ENCODE results near the gene BTBD16. TPM values are rescaled to one million over a fixed set of nuclear protein-coding genes. Genes with fewer than 3 reads are reported as not detected.
A peak's percentile ranks its signal among the peaks of the same experiment; 100 is the strongest.

The BTBD16 gene
- total and polyA plus RNA-seq, 2 donors from 2014 or later, result 0.34 to 1.2 TPM

DNA sequence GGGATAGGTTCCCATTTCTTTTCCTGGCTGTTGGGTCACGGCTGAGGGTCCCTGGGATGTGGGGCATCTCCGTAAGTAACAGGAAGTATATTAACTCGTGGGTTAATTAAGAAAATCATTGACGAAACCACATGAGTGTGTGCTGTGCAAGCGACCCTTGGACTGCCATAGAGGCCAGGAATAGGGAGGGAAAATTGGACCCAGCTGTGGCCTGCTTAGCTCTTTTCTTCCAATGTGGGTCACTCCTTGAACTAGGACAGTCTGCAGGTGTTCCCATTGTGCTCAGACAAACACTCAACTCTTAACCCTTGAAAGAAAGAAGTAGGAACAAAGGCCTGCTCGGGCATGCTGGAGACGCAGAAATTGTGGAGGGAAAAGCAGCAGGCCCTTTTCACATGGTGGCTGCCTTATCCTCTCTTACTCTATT, 77.9 kb downstream of the BTBD16 start:
- no peak overlapping the region for H3K9ac ChIP-seq (ENCODE audit: low read length in 3 of 3)
- TF ChIP-seq, protein P1, sequence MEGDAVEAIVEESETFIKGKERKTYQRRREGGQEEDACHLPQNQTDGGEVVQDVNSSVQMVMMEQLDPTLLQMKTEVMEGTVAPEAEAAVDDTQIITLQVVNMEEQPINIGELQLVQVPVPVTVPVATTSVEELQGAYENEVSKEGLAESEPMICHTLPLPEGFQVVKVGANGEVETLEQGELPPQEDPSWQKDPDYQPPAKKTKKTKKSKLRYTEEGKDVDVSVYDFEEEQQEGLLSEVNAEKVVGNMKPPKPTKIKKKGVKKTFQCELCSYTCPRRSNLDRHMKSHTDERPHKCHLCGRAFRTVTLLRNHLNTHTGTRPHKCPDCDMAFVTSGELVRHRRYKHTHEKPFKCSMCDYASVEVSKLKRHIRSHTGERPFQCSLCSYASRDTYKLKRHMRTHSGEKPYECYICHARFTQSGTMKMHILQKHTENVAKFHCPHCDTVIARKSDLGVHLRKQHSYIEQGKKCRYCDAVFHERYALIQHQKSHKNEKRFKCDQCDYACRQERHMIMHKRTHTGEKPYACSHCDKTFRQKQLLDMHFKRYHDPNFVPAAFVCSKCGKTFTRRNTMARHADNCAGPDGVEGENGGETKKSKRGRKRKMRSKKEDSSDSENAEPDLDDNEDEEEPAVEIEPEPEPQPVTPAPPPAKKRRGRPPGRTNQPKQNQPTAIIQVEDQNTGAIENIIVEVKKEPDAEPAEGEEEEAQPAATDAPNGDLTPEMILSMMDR (IDR thresholded peaks at IDR 0.05; ENCODE audit: borderline replicate concordance, extremely low read depth, insufficient read depth), result no peak
- peak overlapping the region; percentile 53 to 74 for H3K27ac ChIP-seq (ENCODE audit: low read depth in 2 of 2, low read length in 2 of 2)
- FAIRE-seq (no peak), DNase-seq (peak; percentile 74 to 93 (median 90))
- peaks cover 6 to 33% (median 23%) of the 10 kb centered on the region in 3 donors for H3K4me1 ChIP-seq (ENCODE audit: control insufficient read depth in 2 of 3, insufficient read depth in 2 of 3, low read depth in 1 of 3, low read length in 3 of 3)
- H3K27me3 ChIP-seq (ENCODE audit: control insufficient read depth, insufficient read depth, low read length), result no peaks in the 10 kb centered on the region
- intact Hi-C loops (cut with DNase I), result no loop called here
- no peaks in the 10 kb centered on the region for H3K36me3 ChIP-seq (ENCODE audit: control insufficient read depth in 2 of 3, insufficient read depth in 3 of 3, low read length in 3 of 3)
- H3K4me3 ChIP-seq (ENCODE audit: low read length in 3 of 3), result peak overlapping the region in 1 of 3 donors; percentile 6
- H3K9me3 ChIP-seq (ENCODE audit: control insufficient read depth in 2 of 3, insufficient read depth in 1 of 3, low read length in 3 of 3), result no peaks in the 10 kb centered on the region

DNA sequence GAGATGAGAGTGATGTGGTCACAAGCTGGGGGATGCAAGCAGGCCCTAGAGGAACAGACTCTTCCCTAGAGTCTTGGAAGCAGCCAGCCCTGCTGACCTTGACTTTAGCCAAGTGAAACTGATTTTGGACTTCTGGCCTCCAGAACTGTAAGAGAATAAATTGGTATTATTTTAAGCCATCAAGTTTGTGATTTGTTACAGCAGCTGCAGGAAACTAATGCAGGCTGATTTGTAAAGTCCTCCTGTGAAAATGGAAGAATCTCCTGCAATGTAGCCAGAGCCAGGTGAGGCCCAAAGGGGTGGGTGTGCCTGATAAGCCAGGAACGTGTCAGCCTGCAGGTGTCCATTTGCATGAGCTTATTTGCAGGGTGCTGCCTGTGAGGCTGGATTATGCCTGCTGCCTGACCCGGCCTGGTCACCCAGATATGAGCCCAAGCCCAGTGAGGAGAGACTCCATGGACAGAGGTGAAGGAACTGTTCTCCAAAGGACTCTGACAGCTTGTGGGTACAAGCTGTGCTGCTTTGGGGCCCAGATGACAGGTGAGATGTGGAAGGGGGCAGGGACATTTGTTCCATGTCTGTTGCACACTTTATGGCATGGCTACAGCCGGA, 78.8 kb downstream of the BTBD16 start:
- no peaks in the 10 kb centered on the region for H3K9me3 ChIP-seq (ENCODE audit: control insufficient read depth in 2 of 3, insufficient read depth in 1 of 3, low read length in 3 of 3)
- H3K9ac ChIP-seq (ENCODE audit: low read length in 3 of 3), result no peak overlapping the region
- H3K4me1 ChIP-seq (ENCODE audit: control insufficient read depth in 2 of 3, insufficient read depth in 2 of 3, low read depth in 1 of 3, low read length in 3 of 3), result peaks cover 6 to 30% (median 22%) of the 10 kb centered on the region in 3 donors
- TF ChIP-seq, protein P1 (IDR thresholded peaks at IDR 0.05; ENCODE audit: borderline replicate concordance, extremely low read depth, insufficient read depth), result no peak
- peak overlapping the region; percentile 53 to 74 for H3K27ac ChIP-seq (ENCODE audit: low read depth in 2 of 2, low read length in 2 of 2)
- FAIRE-seq (no peak), DNase-seq (no peak)
- intact Hi-C loops (cut with DNase I), result no loop called here
- no peaks in the 10 kb centered on the region for H3K36me3 ChIP-seq (ENCODE audit: control insufficient read depth in 2 of 3, insufficient read depth in 3 of 3, low read length in 3 of 3)
- H3K4me3 ChIP-seq (ENCODE audit: low read length in 3 of 3), result peak overlapping the region in 1 of 3 donors; percentile 6
- no peaks in the 10 kb centered on the region for H3K27me3 ChIP-seq (ENCODE audit: control insufficient read depth, insufficient read depth, low read length)

DNA sequence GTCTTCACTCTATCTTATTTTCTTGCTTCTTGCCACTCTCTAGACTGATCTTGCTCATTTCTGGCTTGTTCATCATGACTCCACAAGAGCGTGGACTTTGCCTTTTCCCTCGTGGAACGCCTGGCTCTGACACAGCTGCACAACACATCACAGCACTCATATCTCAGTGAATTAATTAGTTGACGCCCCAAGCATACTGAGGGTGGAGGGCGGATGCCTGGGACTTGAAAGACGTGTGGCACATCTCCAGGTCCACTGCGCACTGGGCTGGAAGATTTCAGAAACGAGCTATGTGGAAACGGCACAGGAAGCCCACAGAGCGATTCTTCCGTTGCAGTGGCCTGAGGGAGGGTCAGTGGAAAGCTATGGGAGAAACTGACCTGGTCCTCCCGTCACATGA, 79.8 kb downstream of the BTBD16 start:
- no peak for FAIRE-seq
- intact Hi-C loops (cut with DNase I), result no loop called here
- H3K27me3 ChIP-seq (ENCODE audit: control insufficient read depth, insufficient read depth, low read length), result no peaks in the 10 kb centered on the region

More for the DNA sequence above, 79.8 kb downstream of the BTBD16 start:
- DNase-seq, result no peak
- TF ChIP-seq, protein P1 (IDR thresholded peaks at IDR 0.05; ENCODE audit: borderline replicate concordance, extremely low read depth, insufficient read depth), result no peak
- no peak overlapping the region for H3K4me3 ChIP-seq (ENCODE audit: low read length in 3 of 3)
- H3K9me3 ChIP-seq (ENCODE audit: control insufficient read depth in 2 of 3, insufficient read depth in 1 of 3, low read length in 3 of 3), result no peaks in the 10 kb centered on the region
- peaks cover 6 to 28% (median 20%) of the 10 kb centered on the region in 3 donors for H3K4me1 ChIP-seq (ENCODE audit: control insufficient read depth in 2 of 3, insufficient read depth in 2 of 3, low read depth in 1 of 3, low read length in 3 of 3)
- H3K9ac ChIP-seq (ENCODE audit: low read length in 3 of 3), result no peak overlapping the region
- H3K27ac ChIP-seq (ENCODE audit: low read depth in 2 of 2, low read length in 2 of 2), result peak overlapping the region; percentile 7 to 74
- no peaks in the 10 kb centered on the region for H3K36me3 ChIP-seq (ENCODE audit: control insufficient read depth in 2 of 3, insufficient read depth in 3 of 3, low read length in 3 of 3)
